Nephron progenitor cell (in vitro differentiated cells): ENCODE results near the gene TMED3.

Source experiments
- DNase-seq: peaks from one replicate; pipeline ENCODE4 v3.0.0; 2021
- H3K27ac Mint-ChIP-seq: 2 replicates; pipeline ENCODE4 v1.8.0; 2021; ENCODE audit warnings: mild to moderate bottlenecking, moderate library complexity, mixed read lengths
- H3K27me3 Mint-ChIP-seq: 2 replicates; pipeline ENCODE4 v1.8.0; 2021; ENCODE audit warnings: mild to moderate bottlenecking, low read depth, mixed read lengths; ENCODE audit not compliant: poor library complexity
- H3K36me3 Mint-ChIP-seq: 2 replicates; pipeline ENCODE4 v1.8.0; 2021; ENCODE audit warnings: low read depth, mixed read lengths
- H3K4me1 Mint-ChIP-seq: 2 replicates; pipeline ENCODE4 v1.8.0; 2021; ENCODE audit warnings: mixed read lengths
- H3K4me3 Mint-ChIP-seq: 2 replicates; pipeline ENCODE4 v1.8.0; 2021; ENCODE audit warnings: mild to moderate bottlenecking, moderate library complexity, mixed read lengths
- H3K9me3 Mint-ChIP-seq: 2 replicates; pipeline ENCODE4 v1.8.0; 2021; ENCODE audit warnings: mild to moderate bottlenecking, moderate library complexity, mixed read lengths
- TF ChIP-seq, protein P1 (sequence below): fragments of 200-600 bp; sonication (generic); IDR thresholded peaks from 2 replicates; pipeline ENCODE4 v1.5.0; 2021; ENCODE audit warnings: antibody characterized with exemption

TMED3 gene

DNA sequence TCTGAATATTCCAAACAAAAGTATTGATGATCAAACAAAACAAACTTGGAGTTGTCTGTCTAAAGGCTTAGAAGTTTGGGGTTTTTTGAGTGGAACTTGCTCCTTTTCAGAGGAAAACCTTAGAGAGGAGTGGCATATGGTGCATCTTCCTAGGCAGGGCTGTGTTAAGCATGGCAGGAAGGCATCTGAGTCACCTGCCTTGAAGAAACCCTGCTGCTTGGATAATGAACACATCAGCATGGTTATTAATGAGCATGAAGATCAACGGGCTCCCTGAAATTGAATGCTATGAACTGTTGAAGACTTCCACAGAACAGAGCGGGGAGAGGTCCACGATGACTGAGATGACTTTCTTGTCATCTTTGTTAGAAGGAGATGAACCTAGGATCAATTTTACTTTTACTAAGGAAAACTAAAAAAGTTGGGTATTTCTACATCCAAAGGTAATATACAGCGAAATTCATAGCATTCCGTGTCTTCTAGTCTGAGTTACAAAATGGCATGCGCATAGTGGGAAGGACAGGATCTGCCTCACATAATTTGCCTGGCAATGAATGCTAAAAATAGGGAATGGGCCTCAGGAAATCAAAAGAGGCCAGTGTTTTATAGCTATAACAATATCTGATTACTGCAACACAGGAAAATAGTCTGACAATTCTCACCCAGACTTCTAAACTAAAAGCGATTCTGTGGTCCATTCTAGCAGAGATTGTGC is 11.6 kb upstream of the TMED3 start:
- Mint-ChIP-seq H3K9me3 (no peaks in the 10 kb centered on the region), H3K27me3 (peaks cover 80% of the 10 kb centered on the region), H3K27ac (no peak overlapping the region), H3K36me3 (no peaks in the 10 kb centered on the region), H3K4me1 (no peaks in the 10 kb centered on the region), H3K4me3 (no peak overlapping the region)
- TF ChIP-seq, protein P1, sequence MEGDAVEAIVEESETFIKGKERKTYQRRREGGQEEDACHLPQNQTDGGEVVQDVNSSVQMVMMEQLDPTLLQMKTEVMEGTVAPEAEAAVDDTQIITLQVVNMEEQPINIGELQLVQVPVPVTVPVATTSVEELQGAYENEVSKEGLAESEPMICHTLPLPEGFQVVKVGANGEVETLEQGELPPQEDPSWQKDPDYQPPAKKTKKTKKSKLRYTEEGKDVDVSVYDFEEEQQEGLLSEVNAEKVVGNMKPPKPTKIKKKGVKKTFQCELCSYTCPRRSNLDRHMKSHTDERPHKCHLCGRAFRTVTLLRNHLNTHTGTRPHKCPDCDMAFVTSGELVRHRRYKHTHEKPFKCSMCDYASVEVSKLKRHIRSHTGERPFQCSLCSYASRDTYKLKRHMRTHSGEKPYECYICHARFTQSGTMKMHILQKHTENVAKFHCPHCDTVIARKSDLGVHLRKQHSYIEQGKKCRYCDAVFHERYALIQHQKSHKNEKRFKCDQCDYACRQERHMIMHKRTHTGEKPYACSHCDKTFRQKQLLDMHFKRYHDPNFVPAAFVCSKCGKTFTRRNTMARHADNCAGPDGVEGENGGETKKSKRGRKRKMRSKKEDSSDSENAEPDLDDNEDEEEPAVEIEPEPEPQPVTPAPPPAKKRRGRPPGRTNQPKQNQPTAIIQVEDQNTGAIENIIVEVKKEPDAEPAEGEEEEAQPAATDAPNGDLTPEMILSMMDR, result no peak
- no peak for DNase-seq

DNA sequence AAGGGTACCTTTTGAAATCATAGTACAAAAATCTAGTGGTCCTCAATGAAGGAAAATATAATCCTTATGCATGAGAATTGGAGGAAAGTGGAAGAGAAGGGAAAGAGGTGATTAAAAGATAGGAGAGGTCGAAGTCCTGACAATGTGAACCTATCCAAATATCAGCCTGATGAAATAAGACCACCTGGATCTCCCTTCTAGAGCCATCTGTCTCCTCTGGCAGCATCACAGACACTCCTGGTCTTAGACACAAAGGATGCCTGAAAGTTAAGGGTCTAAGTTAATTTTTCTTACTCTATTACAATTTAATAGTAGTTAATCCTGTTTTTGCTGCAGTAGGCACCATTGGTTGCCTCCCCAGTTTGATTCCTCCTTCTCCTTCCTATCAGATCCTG is 11.1 kb upstream of the TMED3 start:
- Mint-ChIP-seq H3K4me3 (no peak overlapping the region), H3K27me3 (peaks cover 81% of the 10 kb centered on the region)

DNA sequence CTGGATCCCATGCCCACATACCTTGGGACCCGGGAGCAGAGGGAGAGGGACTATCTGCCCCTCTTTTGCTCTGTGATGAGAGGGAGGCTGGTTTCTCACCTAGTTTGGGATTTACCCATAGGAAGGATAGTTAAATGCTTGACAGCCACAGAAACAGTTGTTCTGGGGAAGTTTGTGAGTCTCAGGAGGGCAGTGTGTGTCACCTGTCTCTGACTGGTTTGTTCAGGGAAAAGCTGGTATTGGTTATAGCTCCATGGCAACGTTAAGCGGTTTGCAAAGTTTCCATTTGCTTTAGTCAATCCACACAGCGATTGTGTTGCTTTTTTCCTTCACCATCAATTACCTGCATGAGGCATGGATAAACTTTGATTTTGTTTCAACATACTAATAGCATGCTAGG is 3.7 kb upstream of the TMED3 start:
- no peak overlapping the region for H3K4me3 Mint-ChIP-seq
- TF ChIP-seq, protein P1, result no peak
- DNase-seq, result no peak
- no peaks in the 10 kb centered on the region for H3K36me3 Mint-ChIP-seq
- peaks cover 83% of the 10 kb centered on the region for H3K27me3 Mint-ChIP-seq
- H3K9me3 Mint-ChIP-seq, result no peaks in the 10 kb centered on the region
- H3K4me1 Mint-ChIP-seq, result peaks cover 8% of the 10 kb centered on the region
- no peak overlapping the region for H3K27ac Mint-ChIP-seq

More for the DNA sequence above, 11.1 kb upstream of the TMED3 start:
- no peak overlapping the region for H3K27ac Mint-ChIP-seq
- no peak for DNase-seq
- no peaks in the 10 kb centered on the region for H3K36me3 Mint-ChIP-seq
- H3K4me1 Mint-ChIP-seq, result no peaks in the 10 kb centered on the region
- no peaks in the 10 kb centered on the region for H3K9me3 Mint-ChIP-seq
- TF ChIP-seq, protein P1, result no peak

DNA sequence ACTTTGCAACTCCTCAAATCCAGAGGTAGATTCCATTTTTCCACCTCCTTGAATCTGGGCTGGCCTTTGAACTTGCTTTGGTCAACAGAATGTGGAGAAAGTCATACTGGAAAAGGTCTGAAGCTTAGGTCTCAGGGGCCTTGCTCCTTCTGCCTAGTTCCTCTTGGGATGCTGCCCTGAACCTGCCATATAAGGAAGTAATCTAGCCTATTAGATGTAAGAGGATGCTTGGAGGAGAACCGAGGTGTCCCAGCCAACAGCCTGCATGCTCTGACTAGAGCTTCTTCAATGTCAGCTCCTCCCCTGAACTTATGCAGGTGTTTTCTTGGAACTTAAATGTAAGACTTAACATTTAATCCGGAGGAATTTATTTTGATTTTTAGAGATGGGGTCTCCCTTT is 2.0 kb upstream of the TMED3 start:
- Mint-ChIP-seq H3K36me3 (peaks cover 11% of the 10 kb centered on the region), H3K4me3 (no peak overlapping the region), H3K9me3 (no peaks in the 10 kb centered on the region), H3K4me1 (peaks cover 20% of the 10 kb centered on the region), H3K27ac (no peak overlapping the region), H3K27me3 (peaks cover 66% of the 10 kb centered on the region)
- TF ChIP-seq, protein P1, result no peak
- DNase-seq, result no peak

DNA sequence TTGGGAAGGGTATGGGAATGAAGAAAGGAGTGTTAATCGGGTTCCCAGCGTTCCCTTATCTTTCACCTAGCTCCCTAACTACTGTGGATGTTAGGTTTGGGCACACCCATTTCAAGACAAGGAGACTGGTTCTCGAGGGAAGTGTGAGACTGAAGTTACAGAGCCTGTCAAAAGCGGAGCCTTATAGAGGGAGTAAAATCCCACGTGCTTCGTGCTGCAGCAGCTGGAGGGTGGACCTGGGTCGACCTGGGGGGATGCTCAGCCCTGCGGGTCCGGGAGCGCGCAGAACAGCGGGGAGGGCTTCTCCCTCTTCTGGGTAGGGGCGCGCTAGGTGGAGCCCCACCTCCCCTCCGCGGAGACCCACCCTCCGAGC is 314 bp upstream of the TMED3 start:
- Mint-ChIP-seq H3K27me3 (peaks cover 49% of the 10 kb centered on the region), H3K36me3 (peaks cover 27% of the 10 kb centered on the region), H3K27ac (no peak overlapping the region), H3K4me3 (peak overlapping the region; percentile 92), H3K4me1 (peaks cover 24% of the 10 kb centered on the region), H3K9me3 (no peaks in the 10 kb centered on the region)
- DNase-seq, result no peak
- TF ChIP-seq, protein P1, result no peak

DNA sequence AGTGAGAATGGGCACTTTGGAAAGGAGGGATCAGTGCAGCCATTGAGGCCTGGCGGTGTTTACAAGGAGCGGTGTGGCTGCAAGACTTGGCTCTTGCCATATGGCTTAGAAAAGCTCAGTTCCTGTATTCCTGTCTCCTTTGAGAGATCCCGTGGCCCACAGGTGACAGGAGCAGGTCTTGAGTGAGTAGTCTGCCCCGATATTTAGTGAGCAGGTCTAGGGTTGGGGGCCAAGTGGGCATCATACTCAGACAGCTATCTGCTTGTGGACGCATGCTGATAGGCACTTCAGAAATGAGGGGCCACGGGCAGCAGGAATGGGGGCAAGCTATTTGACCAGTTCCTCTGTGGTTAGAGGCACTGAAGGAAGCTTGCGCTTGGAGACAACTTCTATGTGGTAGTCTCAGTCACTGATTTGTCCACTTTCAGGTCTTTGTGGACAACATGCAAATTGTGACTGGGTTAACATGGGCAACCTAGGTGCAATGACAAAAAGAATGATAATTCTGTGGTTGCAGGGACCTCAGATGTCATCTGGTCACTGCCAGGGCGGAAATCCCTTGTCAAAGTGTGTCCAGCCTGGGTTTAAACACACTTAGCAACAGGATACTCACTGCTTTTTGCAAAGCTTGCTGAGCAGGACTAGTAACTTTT is 1.1 kb downstream of the TMED3 start:
- peaks cover 35% of the 10 kb centered on the region for H3K27me3 Mint-ChIP-seq
- peaks cover 42% of the 10 kb centered on the region for H3K36me3 Mint-ChIP-seq
- no peak for DNase-seq
- H3K4me3 Mint-ChIP-seq, result peak overlapping the region; percentile 92
- peaks cover 24% of the 10 kb centered on the region for H3K4me1 Mint-ChIP-seq
- TF ChIP-seq, protein P1, result no peak
- no peaks in the 10 kb centered on the region for H3K9me3 Mint-ChIP-seq
- H3K27ac Mint-ChIP-seq, result no peak overlapping the region
